ENCODE measurements around the gene HBD. TPM values are rescaled to one million over a fixed set of nuclear protein-coding genes. Genes with fewer than 3 reads are reported as not detected.

Gene HBD
- total RNA-seq, 1 experiment from 2014 or later = not detected

DNA sequence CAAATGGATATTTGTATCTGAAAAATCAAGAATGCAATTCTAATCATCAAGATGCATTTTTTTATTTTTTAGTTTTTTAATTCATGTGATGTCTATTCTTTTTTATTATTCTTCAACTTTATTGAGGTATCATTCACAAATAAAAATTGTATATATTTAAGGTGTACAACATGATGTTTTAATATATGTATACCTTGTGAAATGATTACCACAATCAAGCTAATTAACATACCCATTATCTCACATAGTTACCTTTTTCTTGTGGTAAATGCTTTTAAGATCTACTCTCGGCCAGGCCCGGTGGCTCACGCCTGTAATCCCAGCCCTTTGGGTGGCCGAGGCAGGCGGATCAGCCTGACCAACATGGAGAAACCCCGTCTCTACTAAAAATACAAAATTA is 11.1 kb downstream of the HBD start (continued):
- TF ChIP-seq, protein P1, sequence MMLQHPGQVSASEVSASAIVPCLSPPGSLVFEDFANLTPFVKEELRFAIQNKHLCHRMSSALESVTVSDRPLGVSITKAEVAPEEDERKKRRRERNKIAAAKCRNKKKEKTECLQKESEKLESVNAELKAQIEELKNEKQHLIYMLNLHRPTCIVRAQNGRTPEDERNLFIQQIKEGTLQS (IDR thresholded peaks at IDR 0.05) = no peak
- TF ChIP-seq RAD21 (IDR thresholded peaks at IDR 0.05; ENCODE audit: low read depth) = no peak
- no peak for TF ChIP-seq YY1 (IDR thresholded peaks at IDR 0.05; ENCODE audit: extremely low read depth, insufficient replicate concordance, low read depth, low read length)
- no peak for TF ChIP-seq CEBPB (IDR thresholded peaks at IDR 0.05; ENCODE audit: low read depth)
- no peak for TF ChIP-seq TCF7L2 (IDR thresholded peaks at IDR 0.05; ENCODE audit: borderline replicate concordance, extremely low read depth, insufficient read depth, insufficient read length)
- TF ChIP-seq ZNF274 (IDR thresholded peaks at IDR 0.05; ENCODE audit: low read depth, low read length) = no peak
- no peak for TF ChIP-seq JUND (IDR thresholded peaks at IDR 0.05)
- no peak for TF ChIP-seq ZFX (IDR thresholded peaks at IDR 0.05)
- TF ChIP-seq CBX3 (IDR thresholded peaks at IDR 0.05; ENCODE audit: low read depth) = no peak

DNA sequence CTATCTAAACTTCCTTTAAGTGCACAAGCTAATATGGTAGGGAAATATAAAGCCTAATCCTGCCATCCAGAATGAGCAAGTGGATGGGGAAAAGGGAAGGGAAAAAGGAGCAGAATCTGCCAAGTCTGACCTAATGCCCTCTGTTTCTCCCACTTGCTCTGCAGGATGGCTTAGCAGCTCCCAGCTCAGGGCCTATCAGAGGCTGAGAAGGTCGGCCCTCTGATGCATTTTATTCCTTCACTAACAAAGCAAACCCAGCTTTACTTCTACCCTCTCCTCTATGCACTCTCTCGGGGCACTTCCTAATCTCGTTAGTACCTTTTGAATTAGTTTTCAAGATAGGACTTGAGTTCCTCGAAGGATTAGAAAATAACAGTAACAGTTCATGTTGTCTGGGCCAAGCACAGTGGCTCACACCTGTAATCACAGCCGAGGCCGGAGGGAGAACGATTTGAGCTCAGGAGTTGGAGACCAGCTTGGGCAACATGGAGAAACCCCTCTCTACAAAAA is 23.9 kb downstream of the HBD start:
- H3K9ac ChIP-seq (ENCODE audit: low read length) = no peak overlapping the region
- no peaks in the 10 kb centered on the region for H3K79me2 ChIP-seq (ENCODE audit: insufficient read depth, low read length)
- peak overlapping the region; percentile 48 for H2AFZ ChIP-seq (ENCODE audit: low read depth, low read length, poor library complexity, severe bottlenecking)
- H3K36me3 ChIP-seq (ENCODE audit: control insufficient read depth in 1 of 2, insufficient read depth in 2 of 2, low read length in 2 of 2) = no peaks in the 10 kb centered on the region
- no peaks in the 10 kb centered on the region for H4K20me1 ChIP-seq (ENCODE audit: insufficient read depth)
- no peaks in the 10 kb centered on the region for H3K9me3 ChIP-seq (ENCODE audit: control insufficient read depth in 1 of 2, insufficient read depth in 1 of 2, low read depth in 1 of 2, low read length in 2 of 2)
- POLR2A ChIA-PET = no interaction called here
- RAD21 ChIA-PET (ENCODE audit: low non-redundant PET in 1 of 2, low total read pairs in 2 of 2, uncharacterized antibody in 2 of 2, unreplicated experiment in 2 of 2) = no interaction called here
- TF ChIP-seq POLR2A (IDR thresholded peaks at IDR 0.05; ENCODE audit: borderline replicate concordance, extremely low read depth, insufficient read depth, insufficient read length) (no peak), SRF (IDR thresholded peaks at IDR 0.05; ENCODE audit: low read depth) (no peak), EGR1 (IDR thresholded peaks at IDR 0.05; ENCODE audit: low read depth) (no peak), ZFX (IDR thresholded peaks at IDR 0.05) (no peak), POLR2AphosphoS5 (IDR thresholded peaks at IDR 0.05; ENCODE audit: low read depth, low read length) (no peak), SP1 (IDR thresholded peaks at IDR 0.05; ENCODE audit: low read depth) (no peak), EZH2 (IDR thresholded peaks at IDR 0.05) (no peak), CEBPB (IDR thresholded peaks at IDR 0.05; ENCODE audit: low read depth) (no peak), ELF1 (IDR thresholded peaks at IDR 0.05; ENCODE audit: borderline replicate concordance, low read depth) (no peak), YY1 (IDR thresholded peaks at IDR 0.05; ENCODE audit: extremely low read depth, insufficient replicate concordance, low read depth, low read length) (no peak), EZH2phosphoT487 (IDR thresholded peaks at IDR 0.05; ENCODE audit: borderline replicate concordance) (no peak), CTCF (IDR thresholded peaks at IDR 0.05 in 2 of 3, conservative IDR thresholded peaks at IDR 0.05 in 1 of 3; ENCODE audit: borderline replicate concordance in 1 of 3, insufficient read depth in 1 of 3, low read depth in 2 of 3, low read length in 2 of 3) (no peak)
- H3K27me3 ChIP-seq (ENCODE audit: insufficient read depth, low read length) = no peaks in the 10 kb centered on the region
- ATAC-seq (no peak), DNase-seq (ENCODE audit: low read depth, low spot score) (no peak)
- no peak overlapping the region for H3K4me3 ChIP-seq (replicated peaks in 1 of 2; ENCODE audit: low read depth in 1 of 2, low read length in 2 of 2)
- H3K4me1 ChIP-seq (ENCODE audit: control insufficient read depth in 1 of 2, insufficient read depth in 2 of 2, low read length in 2 of 2) = no peaks in the 10 kb centered on the region
- CTCF ChIA-PET = no interaction called here
- no peak overlapping the region for H3K27ac ChIP-seq (ENCODE audit: low read depth, low read length)
- H3K9me2 ChIP-seq (ENCODE audit: insufficient read depth) = no peaks in the 10 kb centered on the region
- BruUV-seq (replicated peaks) = no TSS peak
- H3K4me2 ChIP-seq (ENCODE audit: low read length) = no peak overlapping the region
- intact Hi-C loops (cut with micrococcal nuclease) = no loop called here

Data from HCT116 (cell line).